HG02885 (cell line): ENCODE data around the gene KLHL10.

Experiments
- ATAC-seq: cut with Tn5 transposase; IDR thresholded peaks from one replicate; pipeline ENCODE4 v1.9.1; 2021; ENCODE audit warnings: mild to moderate bottlenecking; ENCODE audit not compliant: unreplicated experiment, poor library complexity

Gene KLHL10

GRCh38 chr17:41891135-41892020, 53.8 kb downstream of the KLHL10 start:
- no peak for ATAC-seq

- ATAC-seq, result no peak
Observed at GRCh38 chr17:41892021-41892376, 54.4 kb downstream of the KLHL10 start.

GRCh38 chr17:41893384-41893783, 55.8 kb downstream of the KLHL10 start:
- ATAC-seq, result no peak

- no peak for ATAC-seq
Observed at GRCh38 chr17:41894791-41895331, 57.2 kb downstream of the KLHL10 start.

- no peak for ATAC-seq
Observed at GRCh38 chr17:41895617-41896016, 58.0 kb downstream of the KLHL10 start.

GRCh38 chr17:41896726-41897125, 59.1 kb downstream of the KLHL10 start:
- no peak for ATAC-seq
